Neural cell (in vitro differentiated cells): ENCODE measurements around the gene MRTFA. TPM values are rescaled to one million over a fixed set of nuclear protein-coding genes. Genes with fewer than 3 reads are reported as not detected.

Experiments
- H2AFZ ChIP-seq: fragments of 200-600, 300-800 bp; sonication (generic), shearing (Covaris generic); 2 replicates; pipeline ENCODE4 v1.6.0; 2014; ENCODE audit warnings: low read depth, mild to moderate bottlenecking, antibody characterized with exemption, low read length, moderate library complexity
- H3F3A ChIP-seq: fragments of 200-600 bp; shearing (Covaris generic); 2 replicates; pipeline ENCODE4 v1.6.1; 2016; ENCODE audit warnings: mild to moderate bottlenecking, moderate library complexity, mixed read lengths, antibody characterized with exemption, low read length; ENCODE audit not compliant: insufficient read depth, poor library complexity, severe bottlenecking
- H3K27ac ChIP-seq: fragments of 200-600, 300-800 bp; sonication (generic), shearing (Covaris generic); 2 replicates; pipeline ENCODE4 v1.5.1; 2014; ENCODE audit warnings: mild to moderate bottlenecking, low read length, moderate library complexity
- H3K27me3 ChIP-seq: fragments of 300-800, 200-600 bp; sonication (generic), shearing (Covaris generic); 2 replicates; pipeline ENCODE4 v1.6.0; 2014; ENCODE audit warnings: mild to moderate bottlenecking, low read depth, low read length, moderate library complexity; ENCODE audit not compliant: insufficient read depth
- H3K36me3 ChIP-seq: fragments of 300-800, 200-600 bp; sonication (generic), shearing (Covaris generic); 2 replicates; pipeline ENCODE4 v1.5.1; 2014; ENCODE audit warnings: mild to moderate bottlenecking, antibody characterized with exemption, low read length, moderate library complexity; ENCODE audit not compliant: insufficient read depth
- H3K4me2 ChIP-seq: fragments of 300-800, 200-600 bp; sonication (generic), shearing (Covaris generic); 2 replicates; pipeline ENCODE4 v1.6.0; 2014; ENCODE audit warnings: mild to moderate bottlenecking, low read length
- H3K4me3 ChIP-seq: fragments of 300-800, 200-600 bp; sonication (generic), shearing (Covaris generic); 2 replicates; pipeline ENCODE4 v1.5.1; 2014; ENCODE audit warnings: mild to moderate bottlenecking, low read length, moderate library complexity
- H3K79me2 ChIP-seq: fragments of 200-600 bp; shearing (Covaris generic); replicated peaks from 2 replicates; pipeline ENCODE4 v1.6.0; 2014; ENCODE audit warnings: mild to moderate bottlenecking, low read length, moderate library complexity; ENCODE audit not compliant: insufficient read depth
- H3K9ac ChIP-seq: fragments of 300-800, 200-600 bp; sonication (generic), shearing (Covaris generic); 2 replicates; pipeline ENCODE4 v1.6.1; 2016; ENCODE audit warnings: mild to moderate bottlenecking, low read length, mixed read lengths
- H3K9me2 ChIP-seq: fragments of 200-600 bp; shearing (Covaris generic); 2 replicates; pipeline ENCODE4 v1.6.1; 2016; ENCODE audit warnings: mild to moderate bottlenecking, low read length, mixed read lengths; ENCODE audit not compliant: insufficient read depth
- H3K9me3 ChIP-seq: fragments of 200-600, 300-800 bp; sonication (generic), shearing (Covaris generic); 2 replicates; pipeline ENCODE4 v1.6.1; 2016; ENCODE audit warnings: mild to moderate bottlenecking, mixed run types, low read length, moderate library complexity, mixed read lengths
- H4K20me1 ChIP-seq: fragments of 200-600 bp; shearing (Covaris generic); 2 replicates; pipeline ENCODE4 v1.6.1; 2016; ENCODE audit warnings: mild to moderate bottlenecking, mixed run types; ENCODE audit not compliant: insufficient read depth
- EP300 ChIP-seq: fragments of 450-650 bp; conservative IDR thresholded peaks from 2 replicates; pipeline ENCODE4 v1.6.1; 2014; ENCODE audit warnings: antibody characterized with exemption, mild to moderate bottlenecking, moderate library complexity; ENCODE audit not compliant: poor library complexity, severe bottlenecking
- EZH2 ChIP-seq: fragments of 200-600, 300-800 bp; shearing (Covaris generic), sonication (generic); IDR thresholded peaks from 2 replicates; pipeline ENCODE4 v1.6.1; 2014; ENCODE audit warnings: antibody characterized with exemption, low read length, borderline replicate concordance, mild to moderate bottlenecking; ENCODE audit not compliant: insufficient read depth, poor library complexity, severe bottlenecking
- MXI1 ChIP-seq: fragments of 450-650 bp; conservative IDR thresholded peaks from 2 replicates; pipeline ENCODE4 v1.6.1; 2014; ENCODE audit warnings: antibody characterized with exemption, mild to moderate bottlenecking; ENCODE audit not compliant: poor library complexity, severe bottlenecking
- POLR2AphosphoS5 ChIP-seq: IDR thresholded peaks from 2 replicates; pipeline ENCODE4 v1.6.1; 2012
- RAD21 ChIP-seq: fragments of 450-650 bp; conservative IDR thresholded peaks from 2 replicates; pipeline ENCODE4 v1.6.1; 2014; ENCODE audit warnings: antibody characterized with exemption, mild to moderate bottlenecking, moderate library complexity
- SMC3 ChIP-seq: fragments of 450-650 bp; conservative IDR thresholded peaks from 2 replicates; pipeline ENCODE4 v1.6.1; 2014; ENCODE audit warnings: antibody characterized with exemption, mild to moderate bottlenecking, moderate library complexity; ENCODE audit not compliant: poor library complexity
- TAF1 ChIP-seq: IDR thresholded peaks from 2 replicates; pipeline ENCODE4 v1.6.1; 2012; ENCODE audit warnings: low read depth
- polyA plus RNA-seq: library from polyadenylated mRNA; depleted of rRNA; stranded (reverse); fragments of >200 nt; gene quantifications from 2 replicates; pipeline ENCODE4 v1.2.3, GENCODE V29; 2014
- TF ChIP-seq, protein P1 (sequence below): IDR thresholded peaks from 2 replicates; pipeline ENCODE4 v1.6.1; 2012; ENCODE audit warnings: borderline replicate concordance
- TF ChIP-seq, protein P2 (sequence below): fragments of 450-650 bp; IDR thresholded peaks from 2 replicates; pipeline ENCODE4 v1.5.1; 2014; ENCODE audit warnings: antibody characterized with exemption, mild to moderate bottlenecking, moderate library complexity; ENCODE audit not compliant: poor library complexity, severe bottlenecking

The MRTFA gene
- polyA plus RNA-seq, 1 donor from 2014 or later = 19.3 TPM

DNA sequence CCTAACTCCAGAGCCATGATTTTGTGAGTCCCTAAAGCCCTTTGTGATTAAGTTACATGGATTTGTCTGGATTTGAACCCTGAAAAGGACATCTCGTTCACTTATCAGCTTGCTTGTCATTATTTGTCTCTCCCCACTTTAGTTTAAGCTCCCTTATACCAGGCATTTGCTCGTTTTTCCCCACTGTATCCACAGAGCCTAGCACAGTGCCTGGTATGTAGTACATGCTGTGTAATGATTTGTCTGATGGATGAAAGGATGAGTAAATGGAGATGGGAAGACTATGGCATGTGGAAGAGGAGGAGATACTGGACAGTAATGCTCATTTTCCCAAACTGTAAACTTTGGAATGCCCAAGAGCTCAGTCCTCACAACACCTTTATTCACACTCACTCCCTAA is 33.5 kb upstream of the MRTFA start:
- Histone ChIP-seq H3K36me3 (no peaks in the 10 kb centered on the region), H3K4me2 (no peak overlapping the region), H3K9me3 (no peaks in the 10 kb centered on the region), H3K27ac (no peak overlapping the region), H3K9me2 (no peaks in the 10 kb centered on the region), H3K27me3 (no peaks in the 10 kb centered on the region), H2AFZ (no peak overlapping the region), H3K79me2 (no peaks in the 10 kb centered on the region), H4K20me1 (no peaks in the 10 kb centered on the region), H3F3A (no peaks in the 10 kb centered on the region), H3K9ac (no peak overlapping the region), H3K4me3 (no peak overlapping the region)
- TF ChIP-seq RAD21 (no peak), EZH2 (no peak), TAF1 (no peak), EP300 (no peak)
- TF ChIP-seq, protein P1, sequence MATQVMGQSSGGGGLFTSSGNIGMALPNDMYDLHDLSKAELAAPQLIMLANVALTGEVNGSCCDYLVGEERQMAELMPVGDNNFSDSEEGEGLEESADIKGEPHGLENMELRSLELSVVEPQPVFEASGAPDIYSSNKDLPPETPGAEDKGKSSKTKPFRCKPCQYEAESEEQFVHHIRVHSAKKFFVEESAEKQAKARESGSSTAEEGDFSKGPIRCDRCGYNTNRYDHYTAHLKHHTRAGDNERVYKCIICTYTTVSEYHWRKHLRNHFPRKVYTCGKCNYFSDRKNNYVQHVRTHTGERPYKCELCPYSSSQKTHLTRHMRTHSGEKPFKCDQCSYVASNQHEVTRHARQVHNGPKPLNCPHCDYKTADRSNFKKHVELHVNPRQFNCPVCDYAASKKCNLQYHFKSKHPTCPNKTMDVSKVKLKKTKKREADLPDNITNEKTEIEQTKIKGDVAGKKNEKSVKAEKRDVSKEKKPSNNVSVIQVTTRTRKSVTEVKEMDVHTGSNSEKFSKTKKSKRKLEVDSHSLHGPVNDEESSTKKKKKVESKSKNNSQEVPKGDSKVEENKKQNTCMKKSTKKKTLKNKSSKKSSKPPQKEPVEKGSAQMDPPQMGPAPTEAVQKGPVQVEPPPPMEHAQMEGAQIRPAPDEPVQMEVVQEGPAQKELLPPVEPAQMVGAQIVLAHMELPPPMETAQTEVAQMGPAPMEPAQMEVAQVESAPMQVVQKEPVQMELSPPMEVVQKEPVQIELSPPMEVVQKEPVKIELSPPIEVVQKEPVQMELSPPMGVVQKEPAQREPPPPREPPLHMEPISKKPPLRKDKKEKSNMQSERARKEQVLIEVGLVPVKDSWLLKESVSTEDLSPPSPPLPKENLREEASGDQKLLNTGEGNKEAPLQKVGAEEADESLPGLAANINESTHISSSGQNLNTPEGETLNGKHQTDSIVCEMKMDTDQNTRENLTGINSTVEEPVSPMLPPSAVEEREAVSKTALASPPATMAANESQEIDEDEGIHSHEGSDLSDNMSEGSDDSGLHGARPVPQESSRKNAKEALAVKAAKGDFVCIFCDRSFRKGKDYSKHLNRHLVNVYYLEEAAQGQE = no peak
- TF ChIP-seq, protein P2, sequence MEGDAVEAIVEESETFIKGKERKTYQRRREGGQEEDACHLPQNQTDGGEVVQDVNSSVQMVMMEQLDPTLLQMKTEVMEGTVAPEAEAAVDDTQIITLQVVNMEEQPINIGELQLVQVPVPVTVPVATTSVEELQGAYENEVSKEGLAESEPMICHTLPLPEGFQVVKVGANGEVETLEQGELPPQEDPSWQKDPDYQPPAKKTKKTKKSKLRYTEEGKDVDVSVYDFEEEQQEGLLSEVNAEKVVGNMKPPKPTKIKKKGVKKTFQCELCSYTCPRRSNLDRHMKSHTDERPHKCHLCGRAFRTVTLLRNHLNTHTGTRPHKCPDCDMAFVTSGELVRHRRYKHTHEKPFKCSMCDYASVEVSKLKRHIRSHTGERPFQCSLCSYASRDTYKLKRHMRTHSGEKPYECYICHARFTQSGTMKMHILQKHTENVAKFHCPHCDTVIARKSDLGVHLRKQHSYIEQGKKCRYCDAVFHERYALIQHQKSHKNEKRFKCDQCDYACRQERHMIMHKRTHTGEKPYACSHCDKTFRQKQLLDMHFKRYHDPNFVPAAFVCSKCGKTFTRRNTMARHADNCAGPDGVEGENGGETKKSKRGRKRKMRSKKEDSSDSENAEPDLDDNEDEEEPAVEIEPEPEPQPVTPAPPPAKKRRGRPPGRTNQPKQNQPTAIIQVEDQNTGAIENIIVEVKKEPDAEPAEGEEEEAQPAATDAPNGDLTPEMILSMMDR = no peak

DNA sequence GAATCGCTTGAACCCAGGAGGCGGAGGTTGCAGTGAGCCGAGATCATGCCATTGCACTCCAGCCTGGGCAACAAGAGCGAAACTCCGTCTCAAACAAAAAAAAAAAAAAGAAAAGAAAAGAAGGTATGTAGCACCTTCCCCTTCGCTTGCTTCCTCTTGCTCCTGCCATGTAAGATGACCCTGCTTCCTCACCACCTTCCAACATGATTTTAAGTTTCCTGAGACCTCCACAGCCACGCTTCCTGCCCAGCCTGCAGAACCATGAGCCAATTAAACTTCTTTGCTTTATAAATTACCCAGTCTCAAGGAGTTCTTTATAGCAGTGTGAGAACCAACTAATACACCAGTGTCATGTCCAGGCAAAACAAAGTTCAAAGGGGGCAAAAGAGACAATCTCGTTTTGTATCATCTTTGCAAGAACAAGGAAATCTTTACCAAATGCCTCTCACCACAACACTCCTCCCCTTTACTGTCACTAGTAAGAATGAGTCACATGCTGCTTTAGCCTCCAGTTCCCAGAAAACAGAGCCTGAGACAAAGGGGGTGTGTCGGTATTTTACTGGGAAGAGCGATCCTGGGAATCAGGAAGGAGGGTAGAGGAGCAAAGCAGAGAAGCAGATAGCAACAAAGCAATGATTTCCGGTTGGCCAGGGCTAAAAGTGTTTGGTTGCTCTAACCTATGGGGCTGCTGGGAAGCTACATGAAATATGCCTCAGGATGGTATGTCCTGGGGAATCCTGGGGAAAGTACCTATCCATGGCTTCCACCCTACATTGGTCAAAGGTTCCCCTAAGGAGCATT is 32.3 kb upstream of the MRTFA start:
- no peak overlapping the region for H3K4me2 ChIP-seq
- no peaks in the 10 kb centered on the region for H3K9me3 ChIP-seq
- H4K20me1 ChIP-seq = no peaks in the 10 kb centered on the region
- H3F3A ChIP-seq = no peaks in the 10 kb centered on the region
- H3K36me3 ChIP-seq = no peaks in the 10 kb centered on the region
- no peak overlapping the region for H3K4me3 ChIP-seq
- H3K27ac ChIP-seq = no peak overlapping the region
- no peaks in the 10 kb centered on the region for H3K79me2 ChIP-seq
- TF ChIP-seq MXI1 (no peak), EP300 (no peak), EZH2 (no peak), POLR2AphosphoS5 (no peak), SMC3 (no peak), RAD21 (no peak), TAF1 (no peak)
- TF ChIP-seq, protein P1 = no peak
- TF ChIP-seq, protein P2 = no peak
- H3K27me3 ChIP-seq = no peaks in the 10 kb centered on the region
- H2AFZ ChIP-seq = no peak overlapping the region
- H3K9ac ChIP-seq = no peak overlapping the region
- H3K9me2 ChIP-seq = no peaks in the 10 kb centered on the region
